ENCODE data around the gene PCCB. TPM values are rescaled to one million over a fixed set of nuclear protein-coding genes. Genes with fewer than 3 reads are reported as not detected.
"Not testable (repeated sequence)": the region's sequence is repeated elsewhere in the genome, so short reads cannot be mapped to it uniquely, and the experiment has no call there.

PCCB gene
- polyA plus RNA-seq, 1 donor, result 30.5 TPM

- DNase-seq, result no peak
These were observed 13.1 kb downstream of the PCCB start for GRCh38 chr3:136263251-136263650.

GRCh38 chr3:136266468-136267125 lies 16.5 kb downstream of the PCCB start:
- not testable (repeated sequence) for DNase-seq

- no peak for DNase-seq
These were observed 17.1 kb downstream of the PCCB start for GRCh38 chr3:136267235-136267634.

- no peak for DNase-seq
These were observed 20.0 kb downstream of the PCCB start for GRCh38 chr3:136270179-136270578.

- not testable (repeated sequence) for DNase-seq
These were observed 21.5 kb downstream of the PCCB start for GRCh38 chr3:136271626-136272025.

- DNase-seq, result no peak
These were observed 26.1 kb downstream of the PCCB start for GRCh38 chr3:136276049-136276755.

- no peak for DNase-seq
These were observed 27.0 kb downstream of the PCCB start for GRCh38 chr3:136277115-136277514.

- DNase-seq, result no peak
These were observed 27.5 kb downstream of the PCCB start for GRCh38 chr3:136277634-136278033.

- DNase-seq, result no peak
These were observed 29.0 kb downstream of the PCCB start for GRCh38 chr3:136279092-136279491.

GRCh38 chr3:136280961-136281360 lies 30.8 kb downstream of the PCCB start:
- no peak for DNase-seq

- peak; percentile 3 for DNase-seq
These were observed 31.9 kb downstream of the PCCB start for GRCh38 chr3:136281966-136282520.

- DNase-seq, result no peak
These were observed 33.5 kb downstream of the PCCB start for GRCh38 chr3:136283627-136284026.

- DNase-seq, result no peak
These were observed 41.2 kb downstream of the PCCB start for GRCh38 chr3:136291302-136291701.

- no peak for DNase-seq
These were observed 42.4 kb downstream of the PCCB start for GRCh38 chr3:136292500-136292899.

- no peak for DNase-seq
These were observed 43.1 kb downstream of the PCCB start for GRCh38 chr3:136293279-136293678.

GRCh38 chr3:136294176-136294575 lies 44.0 kb downstream of the PCCB start:
- DNase-seq, result no peak

- DNase-seq, result no peak
These were observed 46.8 kb downstream of the PCCB start for GRCh38 chr3:136296960-136297359.

GRCh38 chr3:136297826-136298225 lies 47.7 kb downstream of the PCCB start:
- no peak for DNase-seq

GRCh38 chr3:136300444-136300843 lies 50.3 kb downstream of the PCCB start:
- DNase-seq, result no peak

- no peak for DNase-seq
These were observed 55.7 kb downstream of the PCCB start for GRCh38 chr3:136305879-136306278.

- DNase-seq, result no peak
These were observed 61.1 kb downstream of the PCCB start for GRCh38 chr3:136311261-136311660.

- DNase-seq, result no peak
These were observed 61.8 kb downstream of the PCCB start for GRCh38 chr3:136311968-136312367.

GRCh38 chr3:136326316-136326715 lies 76.2 kb downstream of the PCCB start:
- no peak for DNase-seq

GRCh38 chr3:136327671-136328070 lies 77.5 kb downstream of the PCCB start:
- no peak for DNase-seq

All from hindlimb muscle (tissue), 1 donor.